ENCODE results near the gene CNIH4.
"Not testable (repeated sequence)": the region's sequence is repeated elsewhere in the genome, so short reads cannot be mapped to it uniquely, and the experiment has no call there.

Gene CNIH4

DNA sequence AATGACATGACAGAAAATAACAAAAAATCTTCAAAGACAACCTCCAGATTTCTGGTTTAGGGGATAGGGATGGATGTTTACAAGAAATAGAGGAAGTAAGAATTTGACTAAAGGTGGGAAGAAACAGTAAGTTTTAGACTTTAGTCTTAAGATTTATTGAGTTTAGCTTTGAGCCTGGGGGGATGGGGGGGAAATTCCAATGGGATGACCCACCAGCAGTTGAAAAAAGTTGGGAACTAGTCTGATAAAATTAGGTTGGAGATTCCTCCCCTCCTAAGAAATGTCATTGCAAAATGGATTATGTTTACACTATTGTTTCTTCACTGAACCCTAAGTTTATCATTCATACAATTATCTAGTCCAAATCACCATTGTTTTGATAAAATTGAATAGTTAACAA is 49.5 kb downstream of the CNIH4 start:
- H3K27ac ChIP-seq, result no peak overlapping the region
- no peak for TF ChIP-seq ZFX (IDR thresholded peaks at IDR 0.05)
- TF ChIP-seq, protein P1, sequence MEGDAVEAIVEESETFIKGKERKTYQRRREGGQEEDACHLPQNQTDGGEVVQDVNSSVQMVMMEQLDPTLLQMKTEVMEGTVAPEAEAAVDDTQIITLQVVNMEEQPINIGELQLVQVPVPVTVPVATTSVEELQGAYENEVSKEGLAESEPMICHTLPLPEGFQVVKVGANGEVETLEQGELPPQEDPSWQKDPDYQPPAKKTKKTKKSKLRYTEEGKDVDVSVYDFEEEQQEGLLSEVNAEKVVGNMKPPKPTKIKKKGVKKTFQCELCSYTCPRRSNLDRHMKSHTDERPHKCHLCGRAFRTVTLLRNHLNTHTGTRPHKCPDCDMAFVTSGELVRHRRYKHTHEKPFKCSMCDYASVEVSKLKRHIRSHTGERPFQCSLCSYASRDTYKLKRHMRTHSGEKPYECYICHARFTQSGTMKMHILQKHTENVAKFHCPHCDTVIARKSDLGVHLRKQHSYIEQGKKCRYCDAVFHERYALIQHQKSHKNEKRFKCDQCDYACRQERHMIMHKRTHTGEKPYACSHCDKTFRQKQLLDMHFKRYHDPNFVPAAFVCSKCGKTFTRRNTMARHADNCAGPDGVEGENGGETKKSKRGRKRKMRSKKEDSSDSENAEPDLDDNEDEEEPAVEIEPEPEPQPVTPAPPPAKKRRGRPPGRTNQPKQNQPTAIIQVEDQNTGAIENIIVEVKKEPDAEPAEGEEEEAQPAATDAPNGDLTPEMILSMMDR (conservative IDR thresholded peaks at IDR 0.05), result no peak

DNA sequence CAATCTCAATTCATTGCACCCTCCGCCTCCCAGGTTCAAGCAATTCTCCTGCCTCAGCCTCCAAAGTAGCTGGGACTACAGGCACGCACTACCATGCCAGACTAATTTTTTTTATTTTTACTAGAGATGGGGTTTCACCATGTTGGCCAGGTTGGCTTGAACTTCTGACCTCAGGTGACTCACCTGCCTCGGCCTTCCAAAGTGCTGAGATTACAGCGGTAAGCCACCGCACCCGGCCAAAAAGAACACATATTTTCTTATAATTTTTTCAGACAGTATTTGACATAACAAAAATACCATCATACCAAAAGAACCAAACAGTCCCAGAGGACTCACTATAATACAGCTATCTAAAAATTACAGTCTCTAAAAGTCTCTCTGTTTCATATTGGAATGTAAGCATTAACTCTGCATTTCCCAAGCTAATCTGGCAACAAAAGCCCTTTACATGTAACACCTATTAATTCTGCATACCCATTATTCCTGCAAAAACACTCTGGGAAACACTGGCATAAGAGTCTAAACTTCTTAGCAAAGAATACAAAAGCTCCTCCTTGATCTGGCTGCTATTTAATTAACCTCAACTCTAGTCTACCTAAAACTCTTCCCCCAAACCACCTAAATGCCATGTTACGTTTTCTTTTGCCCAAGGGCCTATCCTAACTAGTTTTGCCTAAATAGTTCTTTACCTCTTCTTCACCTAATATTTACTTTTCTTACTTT is 51.1 kb downstream of the CNIH4 start:
- TF ChIP-seq, protein P1 (conservative IDR thresholded peaks at IDR 0.05), result no peak
- TF ChIP-seq ZFX (IDR thresholded peaks at IDR 0.05), result no peak
- H3K27ac ChIP-seq, result no peak overlapping the region

DNA sequence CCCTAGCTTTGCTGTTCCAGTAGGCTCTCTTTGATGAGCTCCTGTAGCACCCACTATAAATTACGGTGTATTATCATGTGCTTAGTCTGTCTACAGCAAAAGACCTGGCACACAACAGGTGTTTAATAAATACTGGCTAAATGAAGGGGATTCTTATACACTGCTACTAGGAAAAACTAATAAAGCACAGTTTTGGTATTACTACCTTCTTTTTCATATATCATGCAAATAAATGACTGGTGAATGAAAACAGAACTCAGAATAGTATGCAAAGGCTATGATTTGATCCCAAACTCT is 51.6 kb downstream of the CNIH4 start:
- TF ChIP-seq, protein P1 (conservative IDR thresholded peaks at IDR 0.05), result no peak
- no peak for TF ChIP-seq ZFX (IDR thresholded peaks at IDR 0.05)
- no peak overlapping the region for H3K27ac ChIP-seq

DNA sequence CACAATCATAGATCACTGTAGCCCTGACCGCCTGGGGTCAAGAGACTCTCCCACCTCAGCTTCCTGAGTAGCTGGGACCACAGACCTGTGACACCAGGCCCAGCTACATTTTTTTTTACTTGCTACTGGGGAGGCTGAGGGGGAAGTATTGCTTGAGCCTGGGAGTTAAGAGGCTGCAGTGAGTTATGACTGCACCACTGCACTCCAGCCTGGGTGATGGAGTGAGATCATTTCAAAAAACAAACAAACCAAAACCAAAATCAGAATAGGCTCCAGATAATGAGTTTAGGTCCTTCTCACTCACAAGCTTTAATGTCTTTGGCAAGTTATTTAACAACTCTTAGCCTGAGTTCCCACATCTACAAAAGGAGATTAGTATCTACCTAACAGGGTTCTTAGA is 55.1 kb downstream of the CNIH4 start:
- no peak overlapping the region for H3K27ac ChIP-seq

DNA sequence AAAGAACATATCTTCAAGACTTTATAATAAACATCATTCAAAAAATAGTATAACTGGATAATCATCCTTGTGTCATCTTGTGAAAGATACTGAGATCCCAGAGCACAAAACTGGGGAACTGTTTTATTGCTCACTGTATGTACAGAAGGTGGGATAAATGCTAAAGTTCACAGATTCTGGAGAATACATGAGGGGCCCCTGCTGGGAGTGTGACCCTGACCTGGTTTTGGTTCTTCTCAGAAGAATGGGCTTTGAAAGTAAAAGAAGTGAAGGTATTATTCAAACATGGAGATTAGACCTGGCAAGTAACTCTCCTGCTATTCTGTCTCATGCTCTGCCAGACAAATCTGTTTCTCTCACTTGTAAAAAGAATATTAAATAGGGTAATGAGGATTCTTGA is 63.4 kb downstream of the CNIH4 start:
- TF ChIP-seq, protein P1 (conservative IDR thresholded peaks at IDR 0.05), result no peak
- TF ChIP-seq ZFX (IDR thresholded peaks at IDR 0.05), result no peak
- H3K27ac ChIP-seq, result no peak overlapping the region

More for the DNA sequence above, 55.1 kb downstream of the CNIH4 start:
- TF ChIP-seq, protein P1 (conservative IDR thresholded peaks at IDR 0.05), result no peak
- no peak for TF ChIP-seq ZFX (IDR thresholded peaks at IDR 0.05)

DNA sequence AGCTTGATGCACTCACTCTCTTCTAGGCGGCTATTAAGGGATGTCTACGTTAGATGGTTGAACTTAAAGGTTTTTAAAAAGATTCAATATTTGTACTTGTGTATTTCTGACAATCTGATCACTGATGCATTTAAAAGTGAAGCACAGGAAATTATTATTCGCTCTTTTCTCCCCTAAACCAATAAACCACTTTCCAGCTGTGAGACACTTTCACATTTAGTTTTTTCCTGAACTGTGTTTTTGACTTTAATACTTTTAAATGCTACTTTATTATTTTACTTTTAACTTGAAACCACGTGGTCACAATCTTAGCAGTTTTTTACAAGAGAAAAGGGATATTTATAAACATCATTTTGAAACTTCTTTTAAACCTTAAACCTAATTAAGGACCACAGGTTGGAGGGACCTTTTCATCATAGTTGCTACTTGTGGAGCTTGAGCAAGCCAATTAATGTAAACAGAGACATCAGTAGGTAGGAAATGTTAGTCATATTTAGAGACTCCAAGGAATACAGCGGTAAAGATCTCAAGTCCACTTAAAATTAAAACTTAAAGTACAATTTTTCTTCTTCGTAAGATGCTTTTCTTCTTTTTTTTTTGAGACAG is 68.7 kb downstream of the CNIH4 start:
- H3K27ac ChIP-seq, result no peak overlapping the region
- TF ChIP-seq, protein P1 (conservative IDR thresholded peaks at IDR 0.05), result no peak
- no peak for TF ChIP-seq ZFX (IDR thresholded peaks at IDR 0.05)

DNA sequence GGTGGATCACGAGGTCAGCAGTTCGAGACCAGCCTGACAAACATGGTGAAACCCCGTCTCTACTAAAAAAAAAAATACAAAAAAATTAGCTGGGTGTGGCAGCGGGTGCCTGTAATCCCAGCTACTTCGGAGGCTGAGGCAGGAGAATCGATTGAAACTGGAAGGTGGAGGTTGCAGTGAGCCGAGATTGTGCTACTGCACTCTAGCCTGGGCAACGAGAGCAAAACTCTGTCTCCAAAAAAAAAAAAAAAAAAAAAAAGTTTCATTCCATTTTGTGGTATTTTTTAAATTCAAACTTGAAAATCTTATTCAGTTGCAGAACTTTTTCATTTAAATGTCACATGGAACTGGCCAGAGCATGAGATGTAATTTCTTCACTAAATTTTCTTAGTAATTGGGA is 70.2 kb downstream of the CNIH4 start:
- H3K27ac ChIP-seq, result not testable (repeated sequence)

DNA sequence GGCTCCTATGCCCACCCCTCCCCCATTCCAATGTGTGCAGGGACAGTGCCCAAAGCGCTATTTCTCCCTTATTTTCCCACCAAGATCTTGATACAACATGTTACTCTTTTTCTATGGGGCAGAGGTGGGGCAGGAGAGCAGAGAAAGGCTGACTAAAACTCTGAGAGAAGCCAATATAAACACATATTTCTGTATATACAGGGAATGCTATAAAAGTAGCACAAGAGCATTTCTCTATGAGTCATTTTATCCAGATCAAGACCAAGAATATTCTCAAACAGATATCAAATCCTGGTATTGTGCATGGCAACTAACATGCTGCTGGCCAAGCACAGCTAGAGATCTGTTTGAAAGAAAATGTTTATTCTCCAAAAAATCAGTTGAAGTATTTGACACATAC is 70.7 kb downstream of the CNIH4 start:
- H3K27ac ChIP-seq, result no peak overlapping the region
- TF ChIP-seq ZFX (IDR thresholded peaks at IDR 0.05), result no peak
- TF ChIP-seq, protein P1 (conservative IDR thresholded peaks at IDR 0.05), result no peak

DNA sequence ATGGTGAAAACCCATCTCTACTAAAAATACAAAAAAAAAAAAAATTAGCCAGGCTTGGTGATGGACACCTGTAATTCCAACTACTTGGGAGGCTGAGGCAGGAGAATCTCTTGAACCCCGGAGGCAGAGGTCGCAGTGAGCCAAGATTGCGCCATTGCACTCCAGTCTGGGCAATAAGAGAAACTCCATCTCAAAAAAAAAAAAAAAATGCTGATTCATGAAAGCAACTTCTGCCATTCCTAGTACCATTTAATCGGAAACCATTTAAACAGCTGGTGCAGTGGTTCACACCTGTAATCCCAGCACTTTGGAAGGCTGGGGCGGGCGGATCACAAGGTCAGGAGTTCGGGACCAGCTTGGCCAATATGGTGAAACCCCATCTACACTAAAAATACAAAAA is 72.0 kb downstream of the CNIH4 start:
- peak overlapping the region; percentile 34; the same call in 1 of the 2 replicates for H3K27ac ChIP-seq
